Germinal center (tissue), 1 donor: Measurements from ENCODE around the gene BEX3.
"Not testable (repeated sequence)": the region's sequence is repeated elsewhere in the genome, so short reads cannot be mapped to it uniquely, and the experiment has no call there.

Source experiments
- DNase-seq: peaks from one replicate; pipeline ENCODE4 v3.0.0; 2012; ENCODE audit warnings: mixed read lengths, low spot score

Gene BEX3

GRCh38 chrX:103382877-103383276 is 6.5 kb downstream of the BEX3 start:
- no peak for DNase-seq

GRCh38 chrX:103384672-103385071 is 8.3 kb downstream of the BEX3 start:
- DNase-seq: no peak

GRCh38 chrX:103385283-103385830 is 9.0 kb downstream of the BEX3 start:
- not testable (repeated sequence) for DNase-seq

- DNase-seq: no peak
Observed at GRCh38 chrX:103386332-103386731, 10.0 kb downstream of the BEX3 start.

GRCh38 chrX:103393487-103393886 is 17.1 kb downstream of the BEX3 start:
- DNase-seq: no peak

GRCh38 chrX:103396186-103396585 is 19.8 kb downstream of the BEX3 start:
- DNase-seq: no peak

- DNase-seq: no peak
Observed at GRCh38 chrX:103396660-103397059, 20.3 kb downstream of the BEX3 start.

GRCh38 chrX:103397707-103398106 is 21.4 kb downstream of the BEX3 start:
- DNase-seq: no peak

- no peak for DNase-seq
Observed at GRCh38 chrX:103398421-103398864, 22.1 kb downstream of the BEX3 start.

- DNase-seq: no peak
Observed at GRCh38 chrX:103399744-103400143, 23.4 kb downstream of the BEX3 start.

GRCh38 chrX:103400931-103401330 is 24.6 kb downstream of the BEX3 start:
- DNase-seq: no peak

GRCh38 chrX:103404231-103405008 is 28.1 kb downstream of the BEX3 start:
- peak; percentile 21 for DNase-seq

GRCh38 chrX:103405009-103405333 is 28.6 kb downstream of the BEX3 start:
- peak; percentile 2 for DNase-seq

GRCh38 chrX:103406256-103406655 is 29.9 kb downstream of the BEX3 start:
- DNase-seq: no peak

- DNase-seq: no peak
Observed at GRCh38 chrX:103407776-103408175, 31.4 kb downstream of the BEX3 start.

GRCh38 chrX:103411721-103412120 is 35.4 kb downstream of the BEX3 start:
- DNase-seq: not testable (repeated sequence)

- no peak for DNase-seq
Observed at GRCh38 chrX:103413705-103414387, 37.5 kb downstream of the BEX3 start.

GRCh38 chrX:103414561-103414960 is 38.2 kb downstream of the BEX3 start:
- DNase-seq: no peak

GRCh38 chrX:103415068-103415467 is 38.7 kb downstream of the BEX3 start:
- DNase-seq: no peak

GRCh38 chrX:103415528-103415927 is 39.2 kb downstream of the BEX3 start:
- no peak for DNase-seq

- DNase-seq: no peak
Observed at GRCh38 chrX:103417370-103417769, 41.0 kb downstream of the BEX3 start.

GRCh38 chrX:103417933-103418332 is 41.6 kb downstream of the BEX3 start:
- no peak for DNase-seq

- DNase-seq: no peak
Observed at GRCh38 chrX:103418811-103419340, 42.5 kb downstream of the BEX3 start.
